Transverse colon (tissue), 3 donors: Measurements from ENCODE around the gene RAPGEF3.

Experiments
- CTCF ChIP-seq, 5 experiments: fragments of 200-600 bp in 3 of 5; fragments of 450-650 bp in 2 of 5; sonication (generic) in 3 of 5; IDR thresholded peaks; 1 replicate in 2 of 5; 2 replicates in 3 of 5; pipeline ENCODE4 v1.5.1; 2016 to 2017; ENCODE audit warnings: antibody characterized with exemption in 5 of 5, inconsistent platforms in 3 of 5, mild to moderate bottlenecking in 2 of 5, moderate library complexity in 1 of 5
- EP300 ChIP-seq: sonication (generic); formaldehyde crosslinking; IDR thresholded peaks from one replicate; pipeline ENCODE4 v1.6.1; 2017; ENCODE audit warnings: antibody characterized with exemption, low read depth
- POLR2A ChIP-seq: fragments of 450-650 bp; IDR thresholded peaks from one replicate; pipeline ENCODE4 v1.6.1; 2016; ENCODE audit warnings: antibody characterized with exemption, mild to moderate bottlenecking, moderate library complexity

- no peak for TF ChIP-seq CTCF (IDR thresholded peaks at IDR 0.05)
- TF ChIP-seq EP300: no peak
- TF ChIP-seq POLR2A: no peak
These were observed 9.8 kb downstream of the RAPGEF3 start for GRCh38 chr12:47748899-47749298.
